ENCODE measurements around the gene IQCH. TPM values are rescaled to one million over a fixed set of nuclear protein-coding genes. Genes with fewer than 3 reads are reported as not detected.
A peak's percentile ranks its signal among the peaks of the same experiment; 100 is the strongest.
"Not testable (repeated sequence)": the region's sequence is repeated elsewhere in the genome, so short reads cannot be mapped to it uniquely, and the experiment has no call there.

Gene IQCH
- total and polyA plus RNA-seq, 2 experiments from 2014 or later = 2.1 to 4.1 TPM

- Histone ChIP-seq H3K9me3 (ENCODE audit: low read depth) (no peaks in the 10 kb centered on the region), H3K79me2 (ENCODE audit: insufficient read depth) (no peaks in the 10 kb centered on the region), H3K27me3 (replicated peaks; ENCODE audit: insufficient read depth) (no peaks in the 10 kb centered on the region), H3K36me3 (ENCODE audit: low read depth) (no peaks in the 10 kb centered on the region), H3K27ac (no peak overlapping the region), H3K4me2 (ENCODE audit: unreplicated experiment) (no peak overlapping the region), H3K9me2 (ENCODE audit: insufficient read depth) (no peaks in the 10 kb centered on the region), H3F3A (ENCODE audit: insufficient read depth) (no peaks in the 10 kb centered on the region), H3K9ac (no peak overlapping the region), H4K20me1 (ENCODE audit: insufficient read depth) (no peaks in the 10 kb centered on the region), H3K4me3 (no peak overlapping the region), H3K4me1 (ENCODE audit: insufficient read depth) (no peaks in the 10 kb centered on the region), H2AFZ (no peak overlapping the region)
- 42 to 43% methylated on average over 2 of the region's 2 CpGs for WGBS, 2 experiments (ENCODE audit: low coverage in 1 of 2, low lambda C conversion rate in 2 of 2, missing lambda C conversion rate in 2 of 2)
- in situ Hi-C loops (cut with MboI) = no loop called here
- no peak for DNase-seq
- TF ChIP-seq EZH2phosphoT487 (IDR thresholded peaks at IDR 0.05; ENCODE audit: insufficient read depth, low read depth) (no peak), EZH2 (IDR thresholded peaks at IDR 0.05; ENCODE audit: insufficient read depth, poor library complexity, severe bottlenecking) (no peak)
These were observed 165.6 kb downstream of the IQCH start for GRCh38 chr15:67420137-67420536.

DNA sequence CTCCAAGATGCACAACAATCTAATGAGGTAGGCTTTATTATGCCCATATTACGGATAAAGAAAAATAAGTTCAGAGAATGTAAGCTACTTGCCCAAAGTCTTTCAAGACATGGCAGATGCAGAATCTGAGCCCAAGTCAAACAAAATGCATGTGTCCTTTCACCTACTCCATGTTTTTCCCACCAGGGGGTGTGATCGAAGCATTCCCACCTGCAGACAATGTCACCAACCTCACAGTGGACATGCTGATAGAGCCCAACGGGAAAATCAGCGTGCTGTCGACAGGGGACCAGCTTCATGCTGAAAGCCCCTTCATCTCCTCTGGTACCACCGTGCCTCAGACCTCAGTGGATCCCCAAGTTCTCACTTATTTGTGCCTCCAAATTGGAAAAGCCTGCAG, 166.5 kb downstream of the IQCH start:
- Histone ChIP-seq H3K36me3 (ENCODE audit: low read depth) (no peaks in the 10 kb centered on the region), H3K4me1 (ENCODE audit: insufficient read depth) (no peaks in the 10 kb centered on the region), H3K4me2 (ENCODE audit: unreplicated experiment) (no peak overlapping the region), H3K27me3 (replicated peaks; ENCODE audit: insufficient read depth) (no peaks in the 10 kb centered on the region), H3K79me2 (ENCODE audit: insufficient read depth) (no peaks in the 10 kb centered on the region), H3K27ac (no peak overlapping the region), H3K9me3 (ENCODE audit: low read depth) (no peaks in the 10 kb centered on the region), H3K4me3 (no peak overlapping the region), H4K20me1 (ENCODE audit: insufficient read depth) (no peaks in the 10 kb centered on the region), H3F3A (ENCODE audit: insufficient read depth) (no peaks in the 10 kb centered on the region), H3K9ac (no peak overlapping the region), H2AFZ (no peak overlapping the region), H3K9me2 (ENCODE audit: insufficient read depth) (no peaks in the 10 kb centered on the region)
- 95 to 98% methylated on average over 6 of the region's 6 CpGs for WGBS, 2 experiments (ENCODE audit: low coverage in 1 of 2, low lambda C conversion rate in 2 of 2, missing lambda C conversion rate in 2 of 2)
- TF ChIP-seq EZH2phosphoT487 (IDR thresholded peaks at IDR 0.05; ENCODE audit: insufficient read depth, low read depth) (no peak), EZH2 (IDR thresholded peaks at IDR 0.05; ENCODE audit: insufficient read depth, poor library complexity, severe bottlenecking) (no peak)
- DNase-seq = no peak
- in situ Hi-C loops (cut with MboI) = no loop called here

DNA sequence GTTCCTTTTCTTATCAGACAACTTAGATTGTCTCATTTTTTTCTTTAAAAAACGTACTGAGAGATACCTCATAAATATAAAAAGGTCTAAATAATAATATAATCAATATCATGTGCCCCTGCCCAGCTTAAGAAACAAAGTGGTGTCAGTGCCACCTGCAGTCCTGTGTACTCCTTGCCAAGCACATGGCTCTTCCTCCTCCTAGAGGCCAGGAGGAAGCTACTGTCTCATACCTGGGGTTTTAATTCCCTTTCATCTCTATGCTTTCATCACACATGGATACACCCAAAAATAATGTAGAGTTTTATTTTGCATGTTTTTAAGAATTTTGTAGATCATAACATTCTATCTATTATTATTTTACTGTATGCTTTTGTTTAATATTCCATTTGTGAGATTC, 167.7 kb downstream of the IQCH start:
- Histone ChIP-seq H2AFZ (no peak overlapping the region), H3K4me3 (no peak overlapping the region), H3K9ac (no peak overlapping the region), H4K20me1 (ENCODE audit: insufficient read depth) (no peaks in the 10 kb centered on the region), H3K27ac (no peak overlapping the region), H3K9me3 (ENCODE audit: low read depth) (no peaks in the 10 kb centered on the region), H3K36me3 (ENCODE audit: low read depth) (no peaks in the 10 kb centered on the region), H3K27me3 (replicated peaks; ENCODE audit: insufficient read depth) (no peaks in the 10 kb centered on the region), H3K4me1 (ENCODE audit: insufficient read depth) (no peaks in the 10 kb centered on the region), H3K4me2 (ENCODE audit: unreplicated experiment) (no peak overlapping the region), H3K79me2 (ENCODE audit: insufficient read depth) (no peaks in the 10 kb centered on the region), H3K9me2 (ENCODE audit: insufficient read depth) (no peaks in the 10 kb centered on the region), H3F3A (ENCODE audit: insufficient read depth) (no peaks in the 10 kb centered on the region)
- in situ Hi-C loops (cut with MboI) = no loop called here
- 75 to 82% methylated on average over 1 of the region's 1 CpG for WGBS, 2 experiments (ENCODE audit: low coverage in 1 of 2, low lambda C conversion rate in 2 of 2, missing lambda C conversion rate in 2 of 2)
- no peak for DNase-seq
- no peak for TF ChIP-seq EZH2phosphoT487 (IDR thresholded peaks at IDR 0.05; ENCODE audit: insufficient read depth, low read depth)
- no peak for TF ChIP-seq EZH2 (IDR thresholded peaks at IDR 0.05; ENCODE audit: insufficient read depth, poor library complexity, severe bottlenecking)

GRCh38 chr15:67433495-67434099, 179.0 kb downstream of the IQCH start:
- no peak for TF ChIP-seq EZH2 (IDR thresholded peaks at IDR 0.05; ENCODE audit: insufficient read depth, poor library complexity, severe bottlenecking)
- TF ChIP-seq EZH2phosphoT487 (IDR thresholded peaks at IDR 0.05; ENCODE audit: insufficient read depth, low read depth) = no peak
- in situ Hi-C loops (cut with MboI) = loop anchor here (25.0 kb wide), 1 partner anchor 496 kb away; no protein-coding TSS in a partner anchor
- no peak overlapping the region for H3K9ac ChIP-seq
- no peaks in the 10 kb centered on the region for H3K4me1 ChIP-seq (ENCODE audit: insufficient read depth)
- H3K36me3 ChIP-seq (ENCODE audit: low read depth) = no peaks in the 10 kb centered on the region
- WGBS, 2 experiments (ENCODE audit: low coverage in 1 of 2, low lambda C conversion rate in 2 of 2, missing lambda C conversion rate in 2 of 2) = 40 to 41% methylated on average over 3 of the region's 3 CpGs
- no peak overlapping the region for H3K27ac ChIP-seq
- H3K9me2 ChIP-seq (ENCODE audit: insufficient read depth) = no peaks in the 10 kb centered on the region
- H4K20me1 ChIP-seq (ENCODE audit: insufficient read depth) = no peaks in the 10 kb centered on the region
- no peak overlapping the region for H3K4me3 ChIP-seq
- no peaks in the 10 kb centered on the region for H3F3A ChIP-seq (ENCODE audit: insufficient read depth)
- peak; percentile 73 for DNase-seq
- no peaks in the 10 kb centered on the region for H3K9me3 ChIP-seq (ENCODE audit: low read depth)
- H3K79me2 ChIP-seq (ENCODE audit: insufficient read depth) = no peaks in the 10 kb centered on the region
- no peak overlapping the region for H3K4me2 ChIP-seq (ENCODE audit: unreplicated experiment)
- H3K27me3 ChIP-seq (replicated peaks; ENCODE audit: insufficient read depth) = no peaks in the 10 kb centered on the region
- H2AFZ ChIP-seq = no peak overlapping the region

GRCh38 chr15:67436351-67437250, 182.0 kb downstream of the IQCH start:
- WGBS, 2 experiments (ENCODE audit: low coverage in 1 of 2, low lambda C conversion rate in 2 of 2, missing lambda C conversion rate in 2 of 2) = 77 to 79% methylated on average over 13 of the region's 13 CpGs
- H3K4me2 ChIP-seq (ENCODE audit: unreplicated experiment); H3K79me2 ChIP-seq (ENCODE audit: insufficient read depth); H3K4me3 ChIP-seq; H2AFZ ChIP-seq; H3K9ac ChIP-seq; H3F3A ChIP-seq (ENCODE audit: insufficient read depth); H3K9me2 ChIP-seq (ENCODE audit: insufficient read depth); H3K27me3 ChIP-seq (replicated peaks; ENCODE audit: insufficient read depth); H3K4me1 ChIP-seq (ENCODE audit: insufficient read depth); H3K9me3 ChIP-seq (ENCODE audit: low read depth); H3K27ac ChIP-seq; H3K36me3 ChIP-seq (ENCODE audit: low read depth); DNase-seq; H4K20me1 ChIP-seq (ENCODE audit: insufficient read depth): not testable (repeated sequence)
- in situ Hi-C loops (cut with MboI) = loop anchor here (25.0 kb wide), 1 partner anchor 499 kb away; no protein-coding TSS in a partner anchor
